Occipital lobe (tissue), 2 donors: ENCODE results near the gene ERC1. TPM values are rescaled to one million over a fixed set of nuclear protein-coding genes. Genes with fewer than 3 reads are reported as not detected.
"Not testable (repeated sequence)": the region's sequence is repeated elsewhere in the genome, so short reads cannot be mapped to it uniquely, and the experiment has no call there.

ENCODE experiments used
- DNase-seq: peaks from one replicate; lab custom pipeline; 2025; lab: John Stamatoyannopoulos, UW
- total RNA-seq: library from RNA; depleted of rRNA; stranded (reverse); fragments of >200 nt; gene quantifications from one replicate; pipeline ENCODE4 v1.2.3, GENCODE V29; 2014

Gene ERC1
- total RNA-seq, 1 donor from 2014 or later, result 119 TPM

GRCh38 chr12:1218369-1218768 is 227.3 kb downstream of the ERC1 start:
- DNase-seq, result no peak

DNA sequence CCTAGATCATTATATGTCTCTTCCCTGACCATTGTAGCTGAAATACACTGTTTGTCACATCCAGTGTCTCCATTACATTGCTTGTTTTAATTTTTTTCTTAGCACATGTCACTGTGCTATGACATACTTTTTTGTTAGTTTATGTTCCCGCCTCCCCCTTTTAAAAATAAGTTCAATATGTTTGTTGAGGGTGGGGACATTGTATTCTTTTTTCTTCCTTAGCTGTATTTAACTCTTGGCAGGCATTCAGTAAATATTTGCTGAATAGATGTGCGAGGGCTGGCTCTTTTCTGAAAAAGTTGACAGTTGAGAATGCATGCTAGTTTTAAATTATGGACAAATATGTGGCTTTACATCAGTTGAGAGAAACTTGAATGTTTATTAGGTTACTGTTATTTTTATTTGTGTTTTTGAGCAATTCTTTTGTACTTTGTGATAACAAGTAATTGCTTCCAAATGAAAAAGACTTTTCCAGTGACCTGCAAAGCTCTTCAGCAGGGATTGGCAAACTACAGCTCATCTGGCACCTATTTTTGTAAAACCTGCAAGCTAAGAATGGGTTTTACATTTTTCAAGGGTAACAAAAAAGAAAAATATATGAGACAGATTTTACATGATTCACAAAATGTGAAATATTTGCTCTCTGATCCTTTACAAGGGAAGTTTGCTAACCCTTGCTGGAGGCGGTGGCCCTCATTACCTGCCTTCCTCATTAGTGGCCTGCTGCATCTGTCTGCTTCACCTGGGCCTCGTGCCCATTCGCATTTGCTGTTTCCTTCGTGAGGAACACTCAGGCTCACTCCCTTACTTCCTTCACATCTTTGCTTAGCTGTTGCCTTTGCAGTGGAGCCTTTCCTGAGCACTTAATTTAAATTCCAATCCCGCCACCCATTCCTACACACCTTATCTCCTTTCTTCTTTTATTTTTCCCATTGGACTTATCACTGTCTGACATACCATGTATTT is 229.4 kb downstream of the ERC1 start:
- no peak for DNase-seq

- no peak for DNase-seq
Observed at GRCh38 chr12:1222858-1223639, 232.0 kb downstream of the ERC1 start.

- DNase-seq, result no peak
Observed at GRCh38 chr12:1226951-1227350, 235.9 kb downstream of the ERC1 start.

DNA sequence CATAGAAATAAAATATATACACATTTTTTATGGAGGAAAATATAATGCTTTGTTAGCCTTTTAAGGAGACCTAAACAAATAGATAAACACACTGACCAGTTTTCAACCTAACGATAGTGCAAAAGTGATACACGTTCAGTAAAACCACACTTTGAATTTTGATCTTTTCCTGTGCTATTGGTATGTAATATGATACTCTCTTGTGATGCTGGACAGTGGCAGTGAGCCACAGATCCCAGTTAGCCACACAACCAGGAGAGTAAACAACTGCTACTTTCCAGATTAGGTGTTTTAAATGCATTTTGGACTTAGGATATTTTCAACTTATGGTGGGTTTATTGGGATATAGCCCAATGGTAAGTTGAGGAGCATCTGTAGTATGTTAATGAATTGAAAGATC is 243.1 kb downstream of the ERC1 start:
- no peak for DNase-seq

DNA sequence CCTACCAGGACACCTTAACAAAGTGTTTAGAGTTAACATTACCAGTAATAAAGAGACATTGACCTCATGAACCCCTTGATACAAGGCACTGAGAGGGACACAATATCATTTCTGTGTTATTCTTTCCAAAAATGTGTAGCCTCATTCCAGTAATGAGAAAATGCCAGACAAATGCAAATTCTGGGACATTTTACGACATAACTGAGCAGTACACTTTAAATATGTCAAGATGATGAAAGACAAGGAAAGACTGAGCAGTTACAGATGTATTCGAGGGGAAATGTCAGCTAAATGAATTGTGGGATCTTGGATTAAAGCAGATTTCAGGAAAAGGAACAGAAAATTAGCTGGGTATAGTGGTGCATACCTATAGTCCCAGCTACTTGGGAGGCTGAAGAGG is 255.6 kb downstream of the ERC1 start:
- no peak for DNase-seq

- no peak for DNase-seq
Observed at GRCh38 chr12:1250641-1251040, 259.6 kb downstream of the ERC1 start.

GRCh38 chr12:1252758-1253157 is 261.7 kb downstream of the ERC1 start:
- no peak for DNase-seq

GRCh38 chr12:1255125-1255524 is 264.1 kb downstream of the ERC1 start:
- not testable (repeated sequence) for DNase-seq

GRCh38 chr12:1255854-1256253 is 264.8 kb downstream of the ERC1 start:
- DNase-seq, result not testable (repeated sequence)

GRCh38 chr12:1256285-1256684 is 265.3 kb downstream of the ERC1 start:
- no peak for DNase-seq

- DNase-seq, result no peak
Observed at GRCh38 chr12:1256991-1257390, 266.0 kb downstream of the ERC1 start.

GRCh38 chr12:1262011-1262410 is 271.0 kb downstream of the ERC1 start:
- no peak for DNase-seq

GRCh38 chr12:1267243-1267642 is 276.2 kb downstream of the ERC1 start:
- no peak for DNase-seq

DNA sequence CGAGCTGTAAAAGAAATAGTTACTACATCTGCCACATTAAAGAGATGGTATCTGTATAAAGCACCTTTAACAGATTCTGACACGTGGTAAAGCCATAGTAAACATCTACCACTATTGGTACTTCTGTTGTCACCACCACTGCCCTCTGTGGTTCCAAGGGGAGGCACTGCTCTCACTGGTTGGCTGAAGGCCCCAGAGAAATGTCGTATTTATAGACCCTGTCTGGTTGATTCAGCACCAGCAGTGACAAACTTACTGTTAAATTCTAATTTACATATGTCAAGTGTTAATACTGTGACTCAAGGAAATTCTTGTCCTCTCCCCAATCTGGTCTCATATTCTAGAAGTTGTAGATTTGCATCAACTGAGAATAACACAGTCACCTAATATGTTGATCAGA is 281.1 kb downstream of the ERC1 start:
- DNase-seq, result no peak

GRCh38 chr12:1273051-1273450 is 282.0 kb downstream of the ERC1 start:
- DNase-seq, result no peak

DNA sequence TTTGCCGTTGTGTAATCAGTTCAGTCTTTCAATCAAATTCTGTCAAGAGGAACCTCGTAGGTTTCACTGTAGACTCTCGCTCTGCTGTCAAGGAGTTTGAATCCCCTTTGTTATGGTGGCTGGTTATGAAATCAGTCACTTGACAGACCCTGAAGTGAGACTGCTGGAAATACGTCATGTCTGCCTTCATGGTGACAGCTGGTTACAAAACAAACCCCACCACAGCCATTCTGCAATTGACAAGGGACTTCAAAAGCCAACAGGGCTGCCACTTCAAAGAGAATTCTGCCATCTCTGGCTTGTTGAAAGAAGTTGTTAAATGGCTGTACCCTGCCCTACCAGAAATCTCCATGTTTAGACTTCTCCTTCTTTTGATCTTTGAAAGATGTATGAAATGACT is 286.9 kb downstream of the ERC1 start:
- no peak for DNase-seq

DNA sequence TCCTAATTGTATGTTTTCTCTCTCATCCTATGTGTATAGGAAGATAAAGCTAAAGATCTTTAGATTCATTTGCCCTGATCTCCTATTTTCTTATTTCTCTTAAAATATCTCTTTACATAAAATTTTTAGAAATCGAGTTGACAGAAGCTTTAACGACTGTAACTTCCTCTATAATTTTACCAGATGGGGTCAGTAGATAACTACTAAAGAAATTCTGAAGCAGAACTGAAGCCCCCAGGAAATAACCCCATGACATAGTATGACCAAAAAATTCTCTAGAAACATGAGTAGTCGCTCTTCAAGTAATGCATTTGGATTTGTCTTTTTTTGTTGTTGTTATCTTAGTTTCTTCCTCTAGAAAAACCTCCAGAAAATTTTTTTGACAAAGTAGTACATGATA is 288.0 kb downstream of the ERC1 start:
- DNase-seq, result no peak

DNA sequence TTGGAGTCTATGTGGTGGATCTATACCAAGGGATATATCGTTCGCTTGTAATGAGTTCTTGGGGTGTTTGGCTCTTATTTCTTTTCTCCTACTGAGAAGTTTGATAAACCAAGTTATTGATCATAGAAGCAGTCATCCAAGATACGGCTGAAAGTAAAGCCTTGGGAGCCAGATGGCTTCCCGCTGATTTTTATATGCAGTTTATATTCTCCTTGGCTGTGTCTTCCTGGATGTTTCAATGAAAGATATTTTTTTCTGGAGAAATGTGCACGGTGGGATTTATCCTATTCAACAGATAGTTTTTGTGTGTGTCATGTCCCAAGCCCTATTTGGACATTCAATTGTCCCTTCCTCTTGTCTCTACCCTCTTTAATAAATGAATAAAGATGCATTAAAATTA is 289.0 kb downstream of the ERC1 start:
- DNase-seq, result no peak

- no peak for DNase-seq
Observed at GRCh38 chr12:1281683-1282366, 290.8 kb downstream of the ERC1 start.

DNA sequence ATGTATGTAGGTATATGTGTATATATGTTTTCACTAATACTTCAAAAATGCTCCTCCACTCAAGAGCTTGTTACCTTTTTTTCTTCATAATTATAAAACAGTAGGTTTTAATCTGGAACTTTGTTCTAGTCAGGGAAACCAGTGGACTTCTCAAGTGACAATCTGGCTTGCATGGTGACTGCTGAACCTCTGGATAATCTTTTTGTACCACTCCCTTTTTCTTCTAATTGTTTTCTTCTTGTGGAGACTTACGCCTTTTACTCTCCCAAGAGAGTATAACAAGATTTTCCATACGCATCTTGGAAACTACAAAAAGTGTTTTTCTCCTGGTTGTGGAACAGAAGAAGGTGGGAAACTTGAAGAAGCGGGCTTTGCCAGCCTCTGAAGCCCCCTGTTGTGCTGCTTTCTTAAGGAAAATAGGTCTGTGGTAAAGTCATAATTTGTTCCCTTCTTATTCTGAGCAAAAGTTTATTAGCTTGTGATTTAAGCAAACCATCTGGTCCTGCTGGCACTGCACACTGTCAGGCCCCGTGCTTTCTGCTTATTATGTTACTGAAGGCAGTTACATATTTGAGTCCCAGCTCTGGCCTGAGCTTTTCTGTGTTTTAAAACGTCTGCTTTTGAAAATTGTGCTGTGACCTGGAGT is 291.8 kb downstream of the ERC1 start:
- no peak for DNase-seq
